IPS-18c (cell line): ENCODE results near the gene OBP2A.
A peak's percentile ranks its signal among the peaks of the same experiment; 100 is the strongest.
"Not testable (repeated sequence)": the region's sequence is repeated elsewhere in the genome, so short reads cannot be mapped to it uniquely, and the experiment has no call there.

Source experiments
- H3K4me3 ChIP-seq: 2 replicates; pipeline ENCODE4 v1.7.0; 2013; ENCODE audit warnings: low read depth, mild to moderate bottlenecking, low read length, moderate library complexity; ENCODE audit not compliant: insufficient read depth
- H3K9me3 ChIP-seq: one replicate; pipeline ENCODE4 v1.6.1; 2013; ENCODE audit warnings: mild to moderate bottlenecking, low read length, moderate library complexity; ENCODE audit not compliant: control insufficient read depth, insufficient read depth

OBP2A gene, protein sequence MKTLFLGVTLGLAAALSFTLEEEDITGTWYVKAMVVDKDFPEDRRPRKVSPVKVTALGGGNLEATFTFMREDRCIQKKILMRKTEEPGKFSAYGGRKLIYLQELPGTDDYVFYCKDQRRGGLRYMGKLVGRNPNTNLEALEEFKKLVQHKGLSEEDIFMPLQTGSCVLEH

DNA sequence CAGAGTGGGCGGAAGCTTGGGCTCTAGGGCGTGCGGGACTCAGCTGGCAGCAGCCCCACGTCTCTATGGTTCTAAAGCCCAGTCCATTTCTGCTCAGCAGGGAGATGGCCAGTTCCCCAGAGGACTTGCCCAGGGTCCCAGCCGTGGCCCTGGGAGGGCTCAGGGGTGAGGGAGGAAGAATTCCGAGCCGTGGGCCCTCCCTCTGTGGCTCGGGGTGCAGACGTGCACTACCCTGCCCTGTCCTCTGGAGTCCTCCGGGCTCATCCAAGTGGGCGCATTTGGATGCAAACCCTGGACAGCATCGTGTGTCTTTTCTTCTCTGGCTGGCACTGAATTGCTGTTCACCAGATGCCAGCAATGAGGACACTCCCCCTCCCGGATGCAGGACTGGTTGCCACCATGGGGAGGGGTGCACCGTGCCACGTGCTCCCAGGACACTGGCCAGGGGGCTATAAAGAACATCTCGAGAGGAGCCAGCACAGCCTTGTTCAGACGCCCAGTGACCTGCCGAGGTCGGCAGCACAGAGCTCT lies at the start of gene OBP2A:
TSS of gene OBP2A (plus strand) at position 481 of the 531 bp plus-strand sequence. CDS start 55 bp downstream, outside the sequence.
- H3K4me3 ChIP-seq, H3K9me3 ChIP-seq: not testable (repeated sequence)

DNA sequence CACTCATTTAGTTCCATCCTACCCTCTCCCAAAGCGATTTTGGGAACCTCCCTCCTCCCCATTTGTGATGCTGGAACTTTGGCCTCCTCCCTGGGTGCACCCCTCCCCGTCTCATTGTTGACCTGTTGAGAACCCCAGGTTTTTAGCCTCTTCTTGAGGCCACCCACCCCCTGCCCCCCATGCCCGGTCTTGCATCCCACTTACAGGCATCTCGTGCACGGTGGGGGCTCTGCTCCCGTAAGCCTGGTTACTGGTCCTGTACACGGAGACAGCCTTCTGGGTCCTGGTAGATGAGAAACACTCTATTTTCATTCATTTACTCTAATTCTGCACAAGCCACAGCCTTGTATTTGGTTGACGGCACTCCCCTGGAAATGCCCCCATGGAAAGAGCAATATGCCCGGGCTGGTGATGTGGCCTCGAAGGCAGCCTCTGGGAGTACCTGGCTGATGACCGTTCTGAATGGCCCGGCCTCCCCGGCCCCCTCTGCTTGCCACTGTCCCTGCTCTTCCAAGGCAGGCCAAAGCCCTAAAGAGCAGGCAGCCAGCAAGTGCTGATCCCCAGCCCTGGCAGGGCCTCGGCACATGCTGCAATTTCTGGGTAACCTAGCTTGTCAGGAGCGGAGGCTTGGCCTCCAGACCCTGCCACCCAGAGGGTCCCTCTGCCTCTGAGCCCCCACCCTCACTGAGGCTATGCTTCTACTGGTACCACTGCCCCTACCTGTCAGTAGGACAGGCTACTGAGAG lies 47.4 kb upstream of the OBP2A start:
- Histone ChIP-seq H3K9me3 (no peaks in the 10 kb centered on the region), H3K4me3 (no peak overlapping the region)

DNA sequence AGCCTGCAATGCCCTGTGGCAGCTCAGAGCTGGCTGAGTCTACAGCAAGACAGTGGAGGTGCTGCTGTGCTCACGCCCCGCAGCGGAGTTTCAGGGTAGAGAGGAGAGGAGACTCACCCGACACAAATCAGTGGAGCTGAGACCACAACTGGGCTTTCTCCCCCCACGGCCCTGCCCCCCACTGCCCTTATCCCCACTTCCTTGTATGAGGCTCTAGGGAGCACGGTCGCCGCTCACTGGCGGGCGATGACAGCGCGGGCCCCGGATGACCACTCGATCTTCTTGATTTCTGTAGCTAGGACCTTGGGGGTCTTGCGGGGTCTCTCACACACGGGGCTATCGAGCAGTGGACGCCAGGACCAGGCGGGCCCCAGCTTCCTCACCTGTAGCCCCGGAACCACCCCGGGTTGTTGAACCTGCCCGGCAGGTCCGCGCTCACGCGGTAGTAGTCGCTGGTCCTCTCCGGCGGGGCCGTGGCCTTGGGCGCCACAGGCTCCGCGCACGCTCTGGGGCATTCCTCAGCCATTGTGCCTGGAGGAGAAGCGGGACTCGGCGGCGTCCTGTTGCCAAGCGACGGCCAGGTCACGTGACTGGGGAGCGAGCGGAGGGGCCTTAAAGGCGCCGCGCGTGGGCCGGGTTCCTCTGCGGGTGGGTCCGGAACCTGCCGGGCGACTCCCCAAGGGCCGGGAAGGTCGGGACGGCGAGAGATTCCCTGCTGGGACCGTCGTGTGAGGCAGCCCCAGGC lies 46.4 kb upstream of the OBP2A start:
- Histone ChIP-seq H3K9me3 (no peaks in the 10 kb centered on the region), H3K4me3 (peak overlapping the region; percentile 90)

DNA sequence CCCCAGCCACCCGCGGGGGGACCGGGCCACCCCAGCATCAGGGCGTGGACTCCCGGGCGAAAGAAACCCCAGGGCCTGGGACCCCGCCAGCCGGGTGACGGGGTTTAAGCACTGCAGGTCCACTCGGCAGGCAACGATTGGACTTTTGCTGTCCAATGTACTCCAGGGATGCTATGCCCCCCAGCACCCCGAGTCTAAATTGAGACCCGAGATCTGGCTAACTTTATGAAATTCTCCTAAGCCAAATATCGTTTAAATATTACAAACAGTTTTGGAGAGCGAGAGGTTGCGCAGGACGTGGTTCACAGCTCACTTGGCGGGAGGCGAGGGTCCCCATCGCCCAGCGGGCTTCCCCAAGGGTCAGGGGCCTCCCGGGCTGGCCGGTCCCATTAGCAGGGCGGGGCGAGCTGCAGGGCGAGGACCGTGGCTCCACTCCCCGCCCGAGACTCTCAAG lies 45.8 kb upstream of the OBP2A start:
- no peaks in the 10 kb centered on the region for H3K9me3 ChIP-seq

DNA sequence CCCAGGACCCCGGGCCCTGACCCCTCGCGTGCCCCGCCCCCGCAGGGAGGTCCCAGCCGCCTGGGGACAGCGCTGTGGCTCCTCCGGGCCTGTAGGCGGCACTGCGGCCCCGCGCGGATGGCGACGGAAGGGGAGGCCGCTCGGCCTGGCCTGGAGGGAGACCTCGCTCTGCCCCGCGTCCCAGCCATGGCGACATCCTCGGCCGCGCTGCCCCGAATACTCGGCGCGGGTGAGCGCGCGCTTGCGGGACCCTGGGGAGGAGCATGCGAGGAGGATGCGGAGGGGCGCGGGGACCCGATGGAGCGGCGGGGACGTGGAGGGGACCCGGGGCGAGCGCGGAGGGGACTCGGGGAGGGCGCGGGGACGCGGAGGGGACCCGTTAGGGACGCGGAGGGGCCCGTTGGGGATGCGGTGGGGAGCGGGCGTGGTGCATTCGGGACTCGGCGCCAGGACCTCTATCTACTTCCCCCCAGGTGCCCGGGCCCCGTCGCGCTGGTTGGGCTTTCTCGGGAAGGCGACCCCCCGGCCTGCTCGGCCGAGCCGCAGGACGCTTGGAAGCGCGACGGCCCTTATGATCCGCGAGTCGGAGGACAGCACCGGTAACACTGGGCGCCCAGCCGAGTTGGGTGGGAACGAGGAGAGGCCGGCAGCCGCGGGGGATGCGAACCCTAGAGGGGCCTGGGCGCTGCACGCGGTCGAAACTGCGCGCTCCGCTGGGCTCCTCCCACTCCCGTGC lies 45.2 kb upstream of the OBP2A start, which contains the start of gene MRPS2:
TSS of gene MRPS2 (plus strand) at position 158 of the 736 bp plus-strand sequence. CDS start at position 187, 29 bp downstream.
- no peaks in the 10 kb centered on the region for H3K9me3 ChIP-seq
- H3K4me3 ChIP-seq: peak within 1 kb of the TSS; percentile 90

More for the DNA sequence above, 45.8 kb upstream of the OBP2A start:
- peak overlapping the region; percentile 90 for H3K4me3 ChIP-seq

DNA sequence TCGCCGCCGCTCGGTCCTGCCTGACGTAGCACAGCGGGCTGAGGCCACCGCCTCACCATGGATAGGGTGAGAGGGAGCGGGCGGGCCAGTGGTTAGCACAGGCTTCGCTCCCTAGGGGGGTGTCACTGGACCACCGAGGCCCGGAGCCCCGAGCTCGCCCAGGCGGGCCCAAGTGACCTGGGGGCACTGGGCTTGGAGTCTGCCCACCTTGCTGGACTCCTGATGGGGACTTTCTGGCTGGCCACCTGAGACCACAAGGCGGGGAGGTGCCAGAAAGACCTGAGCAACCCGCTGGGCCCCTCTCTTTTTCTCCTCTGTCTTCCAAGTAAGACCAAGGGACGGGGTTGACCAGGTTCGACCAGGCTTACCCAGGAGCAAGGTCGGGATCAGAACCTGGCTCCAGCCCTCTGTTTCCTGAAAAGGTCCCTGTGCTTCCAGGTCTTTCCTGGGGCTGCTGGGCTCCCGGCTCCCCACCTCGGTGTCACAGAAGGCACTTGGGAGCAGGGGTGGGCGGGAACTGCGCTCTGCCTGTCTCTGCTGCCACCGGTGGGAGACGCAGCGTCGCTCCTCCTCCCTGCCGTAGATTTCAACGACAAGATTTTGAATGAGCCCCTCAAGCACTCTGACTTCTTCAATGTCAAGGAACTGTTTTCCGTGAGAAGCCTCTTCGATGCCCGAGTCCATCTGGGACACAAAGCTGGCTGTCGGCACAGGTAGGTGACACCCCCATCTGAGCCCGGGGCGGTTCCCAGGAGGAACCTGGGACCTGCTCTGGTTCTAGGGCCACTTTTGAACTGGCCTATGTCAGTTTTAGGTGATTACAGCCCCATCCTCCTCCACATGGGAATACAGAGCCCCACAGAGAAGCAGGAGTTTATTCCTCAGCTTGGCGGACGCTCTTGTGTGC lies 44.4 kb upstream of the OBP2A start:
- Histone ChIP-seq H3K9me3 (no peaks in the 10 kb centered on the region), H3K4me3 (peak overlapping the region; percentile 90)

DNA sequence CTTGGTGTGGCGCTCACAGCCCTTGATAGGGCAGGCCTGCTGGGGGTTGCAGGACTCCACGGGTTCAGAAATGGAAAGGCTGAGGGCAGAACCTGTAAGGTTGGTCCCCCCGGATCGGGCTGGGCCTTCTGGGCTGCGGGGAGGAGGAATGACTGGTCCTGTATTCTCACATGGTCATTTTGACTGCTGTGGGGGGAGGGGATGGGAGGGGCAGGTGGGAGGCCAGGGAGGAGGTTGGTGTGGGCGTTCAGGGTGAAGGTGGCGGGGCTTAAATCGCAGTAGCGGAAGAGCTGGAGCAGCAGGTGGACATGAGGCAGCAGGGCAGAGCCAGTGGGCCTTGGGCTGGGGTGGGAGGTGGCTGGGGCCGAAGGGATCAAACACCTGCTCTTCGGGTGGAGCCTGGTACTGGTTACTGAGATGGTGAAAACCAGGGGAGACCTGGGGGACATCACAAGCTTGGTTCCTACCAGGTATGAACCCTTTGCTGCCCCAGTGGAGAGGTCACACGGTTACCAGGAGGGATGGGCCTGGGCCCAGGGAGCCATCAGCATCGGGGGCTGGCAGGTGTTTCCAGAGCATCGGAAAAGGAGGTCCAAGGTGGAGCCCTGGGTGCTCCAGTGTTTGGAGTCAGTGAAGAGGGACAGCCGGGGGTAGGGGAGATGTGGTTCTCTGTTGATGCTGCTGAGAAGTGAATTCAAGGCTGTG lies 43.6 kb upstream of the OBP2A start:
- H3K4me3 ChIP-seq: no peak overlapping the region

DNA sequence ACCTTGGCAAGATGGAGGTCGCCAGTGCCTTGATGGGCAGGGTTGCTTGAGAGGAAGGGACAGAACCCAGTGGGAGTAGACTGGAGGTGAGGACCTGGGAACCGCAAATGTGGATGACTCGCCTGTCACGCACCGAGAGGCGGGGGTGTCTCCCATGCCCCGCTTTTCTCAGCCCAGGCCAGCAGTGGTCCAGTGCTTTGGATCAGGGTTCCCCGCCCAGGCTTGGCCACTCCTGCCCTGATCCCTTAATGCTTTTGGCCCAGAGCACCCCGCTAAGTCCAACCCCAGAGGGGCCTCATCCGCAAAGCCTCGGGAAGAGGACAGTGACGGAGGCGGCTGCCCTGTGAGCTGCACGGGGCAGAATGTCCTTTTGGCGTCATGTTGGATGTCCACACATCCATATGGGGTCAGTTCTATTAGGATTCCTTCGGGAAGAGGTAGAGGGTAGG lies 43.0 kb upstream of the OBP2A start:
- H3K4me3 ChIP-seq: no peak overlapping the region
- H3K9me3 ChIP-seq: no peaks in the 10 kb centered on the region

More for the DNA sequence above, 43.6 kb upstream of the OBP2A start:
- H3K9me3 ChIP-seq: no peaks in the 10 kb centered on the region

DNA sequence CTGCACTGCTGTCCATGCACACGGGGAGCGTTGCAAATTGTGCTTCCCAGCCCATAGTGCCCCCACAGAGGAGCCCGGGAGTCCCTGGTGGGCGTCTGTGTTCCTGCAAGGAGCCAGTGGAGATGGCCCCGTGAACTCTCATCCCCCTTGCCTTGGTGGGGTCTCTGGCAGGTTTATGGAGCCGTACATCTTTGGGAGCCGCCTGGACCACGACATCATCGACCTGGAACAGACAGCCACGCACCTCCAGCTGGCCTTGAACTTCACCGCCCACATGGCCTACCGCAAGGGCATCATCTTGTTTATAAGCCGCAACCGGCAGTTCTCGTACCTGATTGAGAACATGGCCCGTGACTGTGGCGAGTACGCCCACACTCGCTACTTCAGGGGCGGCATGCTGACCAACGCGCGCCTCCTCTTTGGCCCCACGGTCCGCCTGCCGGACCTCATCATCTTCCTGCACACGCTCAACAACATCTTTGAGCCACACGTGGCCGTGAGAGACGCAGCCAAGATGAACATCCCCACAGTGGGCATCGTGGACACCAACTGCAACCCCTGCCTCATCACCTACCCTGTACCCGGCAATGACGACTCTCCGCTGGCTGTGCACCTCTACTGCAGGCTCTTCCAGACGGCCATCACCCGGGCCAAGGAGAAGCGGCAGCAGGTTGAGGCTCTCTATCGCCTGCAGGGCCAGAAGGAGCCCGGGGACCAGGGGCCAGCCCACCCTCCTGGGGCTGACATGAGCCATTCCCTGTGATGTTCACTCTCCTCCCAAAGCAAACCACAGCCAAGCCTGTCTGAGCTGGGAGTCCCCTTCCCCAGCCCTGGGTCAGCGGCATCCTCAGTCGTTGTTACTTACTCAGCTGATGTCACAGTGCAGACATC lies 42.3 kb upstream of the OBP2A start:
- no peak overlapping the region for H3K4me3 ChIP-seq

DNA sequence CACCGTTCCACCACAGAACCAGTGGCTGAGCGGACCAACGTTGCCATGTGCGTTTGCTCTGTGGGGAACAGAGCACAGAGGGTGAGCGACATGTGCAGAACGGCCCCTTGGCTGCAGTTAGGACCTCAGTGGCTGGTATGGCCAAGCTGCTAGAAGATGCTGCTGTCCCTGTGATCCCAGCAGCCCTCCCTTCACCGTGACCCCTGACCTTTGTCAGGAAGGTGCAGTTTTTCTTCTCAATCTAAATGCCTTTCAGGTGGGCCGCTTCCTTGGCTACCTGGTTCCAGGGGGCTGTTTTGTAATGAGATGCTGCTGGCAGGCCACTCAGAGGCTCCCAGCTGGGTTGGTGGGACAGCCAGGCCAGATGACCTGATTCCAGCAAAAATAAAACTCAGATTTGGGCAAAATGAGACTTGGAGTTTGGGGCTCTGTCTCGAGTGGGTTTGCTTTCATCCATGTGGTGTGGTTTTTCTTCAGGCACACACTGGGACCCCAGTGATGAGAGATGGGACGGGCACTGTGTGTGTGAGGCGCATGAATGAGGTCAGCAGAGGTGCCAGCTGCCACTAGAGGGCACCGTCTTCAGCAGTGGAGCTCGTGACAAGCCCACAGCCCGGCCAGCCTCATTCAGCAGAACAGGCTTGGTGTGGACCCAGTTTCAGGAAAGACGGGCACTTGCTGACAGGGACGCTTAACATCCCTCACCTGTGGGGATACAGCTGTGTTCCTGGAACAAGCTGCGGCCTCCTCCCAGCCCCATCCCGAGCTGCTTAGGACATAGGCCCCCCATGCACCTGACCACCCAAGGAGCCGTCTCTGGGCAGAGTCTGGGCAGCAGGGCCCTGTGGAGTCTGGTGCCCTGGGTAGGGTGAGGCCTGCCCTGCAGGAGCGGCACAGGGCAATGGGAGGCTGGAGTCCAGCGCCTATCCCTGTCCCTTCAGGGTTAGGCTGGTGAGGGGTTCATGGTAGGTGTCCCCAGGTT lies 41.4 kb upstream of the OBP2A start:
- Histone ChIP-seq H3K4me3 (no peak overlapping the region), H3K9me3 (no peaks in the 10 kb centered on the region)

More for the DNA sequence above, 42.3 kb upstream of the OBP2A start:
- no peaks in the 10 kb centered on the region for H3K9me3 ChIP-seq

DNA sequence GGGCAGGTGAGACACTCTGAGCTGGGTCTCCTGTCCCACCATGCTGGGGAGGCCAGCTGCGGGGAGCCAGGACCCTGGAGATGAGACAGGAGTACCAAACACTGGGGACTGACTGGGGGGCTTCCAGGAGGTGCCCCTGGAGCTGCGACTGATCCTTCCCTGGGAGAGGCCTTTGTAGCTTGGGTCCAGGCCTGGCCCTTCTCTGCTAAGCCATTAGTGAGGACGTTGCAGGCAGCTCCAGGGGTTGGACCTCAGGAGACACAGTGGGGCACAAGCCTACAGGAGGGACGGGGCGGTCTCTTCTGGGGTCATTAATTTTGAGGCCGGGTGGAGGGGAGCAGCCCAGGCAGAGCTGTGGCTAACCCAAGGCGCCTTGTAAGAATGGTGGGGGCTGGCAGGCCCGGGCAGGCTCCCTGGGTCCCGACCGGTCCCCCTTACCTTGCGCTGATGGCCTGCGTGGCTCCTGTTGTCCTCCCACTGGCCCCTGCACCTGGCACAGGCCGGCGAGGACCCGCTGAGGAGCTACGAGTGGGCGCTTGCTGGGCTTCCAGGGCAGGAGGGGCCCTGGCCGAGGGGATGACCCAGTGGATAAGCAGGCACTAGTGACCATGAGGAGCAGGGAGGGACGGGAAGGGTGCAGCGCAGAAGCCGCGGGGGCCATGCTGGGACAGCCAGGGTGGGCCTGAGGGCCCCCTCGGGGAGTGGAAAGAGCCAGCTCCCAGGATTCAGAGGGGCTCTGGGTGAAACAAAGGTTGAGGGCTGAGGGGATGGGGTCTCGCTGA lies 40.3 kb upstream of the OBP2A start:
- H3K9me3 ChIP-seq: no peaks in the 10 kb centered on the region
- no peak overlapping the region for H3K4me3 ChIP-seq

DNA sequence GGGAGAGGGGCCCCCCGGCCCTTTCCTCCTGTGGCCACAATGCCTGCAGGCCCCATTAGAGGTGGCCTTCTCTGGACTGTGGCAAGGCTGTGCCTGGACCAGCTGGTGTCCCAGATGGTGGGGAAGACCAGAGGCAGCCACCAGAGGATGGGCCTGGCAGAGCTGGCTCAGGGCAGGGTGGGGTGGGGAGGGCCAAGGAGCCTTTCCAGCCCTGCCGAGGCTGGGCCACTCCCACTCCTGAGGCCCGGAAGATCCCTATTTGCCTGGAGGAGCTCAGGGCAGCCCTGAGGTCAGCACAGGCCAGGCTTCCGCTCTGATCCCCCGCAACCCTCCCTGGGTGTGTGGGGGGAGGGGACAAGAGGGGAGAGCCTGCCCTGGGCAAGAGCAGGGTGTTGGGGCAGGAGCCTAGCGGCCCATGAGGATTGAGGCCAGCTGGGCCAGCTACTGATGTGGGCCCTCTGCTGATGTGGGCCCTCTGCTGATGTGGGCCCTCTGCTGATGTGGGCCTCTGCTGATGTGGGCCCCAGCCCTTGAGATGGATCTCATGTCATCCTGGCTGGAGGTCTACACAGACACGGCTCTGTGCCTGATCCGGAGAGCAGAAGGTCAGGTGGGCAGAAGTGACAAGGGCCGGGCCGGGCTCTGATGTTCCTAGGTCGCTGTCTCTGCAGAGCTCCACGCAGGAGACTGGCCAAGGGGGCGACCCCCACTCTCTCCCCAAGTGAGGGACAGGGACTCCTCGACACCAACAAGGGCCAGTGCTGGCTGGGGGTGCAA lies 39.4 kb upstream of the OBP2A start:
- H3K4me3 ChIP-seq: no peak overlapping the region
- H3K9me3 ChIP-seq: no peaks in the 10 kb centered on the region
